NB4 (cell line): Measurements from ENCODE around the gene TSPAN18.

Source experiments
- CTCF ChIP-seq: IDR thresholded peaks from one replicate; pipeline ENCODE4 v1.5.1; 2012; ENCODE audit warnings: low read depth, low read length
- MYC ChIP-seq: IDR thresholded peaks from 2 replicates; pipeline ENCODE4 v1.6.1; 2011; ENCODE audit warnings: low read depth, low read length

- TF ChIP-seq CTCF = no peak
- no peak for TF ChIP-seq MYC
These were observed 108.5 kb downstream of the TSPAN18 start for GRCh38 chr11:44835296-44835695.
